ENCODE results near the gene TRIM2. TPM values are rescaled to one million over a fixed set of nuclear protein-coding genes. Genes with fewer than 3 reads are reported as not detected.
A peak's percentile ranks its signal among the peaks of the same experiment; 100 is the strongest.

TRIM2 gene
- total RNA-seq, 6 donors from 2014 or later = 17.6 to 45.1 (median 30.2) TPM

DNA sequence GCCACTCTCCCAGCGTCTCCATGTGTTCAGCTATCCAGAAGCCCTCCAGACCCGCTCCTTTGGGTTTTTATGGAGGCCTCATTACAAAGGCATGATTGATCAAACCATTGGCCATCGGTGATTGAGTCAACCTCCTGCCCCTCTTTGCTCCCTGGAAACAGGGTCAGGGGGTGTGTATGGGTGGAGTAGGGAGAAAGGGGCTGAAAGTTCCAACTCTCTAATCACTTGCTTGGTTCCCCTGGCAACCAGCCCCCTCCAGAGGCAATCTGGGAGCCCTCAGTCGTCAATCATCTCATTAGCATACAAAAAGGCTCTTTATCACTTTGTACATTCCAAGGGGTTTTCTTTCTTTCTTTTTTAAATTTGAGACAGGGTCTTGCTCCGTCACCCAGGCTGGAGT is 2.3 kb downstream of the TRIM2 start:
- no peak for DNase-seq
- H3K27me3 ChIP-seq = no peaks in the 10 kb centered on the region
- peak overlapping the region in 1 of 4 donors; percentile 44 for H3K4me3 ChIP-seq
- TF ChIP-seq POLR2AphosphoS5 (IDR thresholded peaks at IDR 0.05) = no peak
- TF ChIP-seq, protein P1, sequence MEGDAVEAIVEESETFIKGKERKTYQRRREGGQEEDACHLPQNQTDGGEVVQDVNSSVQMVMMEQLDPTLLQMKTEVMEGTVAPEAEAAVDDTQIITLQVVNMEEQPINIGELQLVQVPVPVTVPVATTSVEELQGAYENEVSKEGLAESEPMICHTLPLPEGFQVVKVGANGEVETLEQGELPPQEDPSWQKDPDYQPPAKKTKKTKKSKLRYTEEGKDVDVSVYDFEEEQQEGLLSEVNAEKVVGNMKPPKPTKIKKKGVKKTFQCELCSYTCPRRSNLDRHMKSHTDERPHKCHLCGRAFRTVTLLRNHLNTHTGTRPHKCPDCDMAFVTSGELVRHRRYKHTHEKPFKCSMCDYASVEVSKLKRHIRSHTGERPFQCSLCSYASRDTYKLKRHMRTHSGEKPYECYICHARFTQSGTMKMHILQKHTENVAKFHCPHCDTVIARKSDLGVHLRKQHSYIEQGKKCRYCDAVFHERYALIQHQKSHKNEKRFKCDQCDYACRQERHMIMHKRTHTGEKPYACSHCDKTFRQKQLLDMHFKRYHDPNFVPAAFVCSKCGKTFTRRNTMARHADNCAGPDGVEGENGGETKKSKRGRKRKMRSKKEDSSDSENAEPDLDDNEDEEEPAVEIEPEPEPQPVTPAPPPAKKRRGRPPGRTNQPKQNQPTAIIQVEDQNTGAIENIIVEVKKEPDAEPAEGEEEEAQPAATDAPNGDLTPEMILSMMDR (IDR thresholded peaks at IDR 0.05) = no peak
- TF ChIP-seq POLR2A (IDR thresholded peaks at IDR 0.05) = no peak
- H3K4me1 ChIP-seq = peaks cover 0 to 16% (median 5%) of the 10 kb centered on the region in 4 donors
- 64 to 90% methylated on average over 5 of the region's 5 CpGs for WGBS, 2 donors
- no peak overlapping the region for H3K27ac ChIP-seq
- ATAC-seq (ENCODE audit: low FRiP score in 2 of 2) = no peak
- no peaks in the 10 kb centered on the region for H3K36me3 ChIP-seq
- H3K9me3 ChIP-seq = no peaks in the 10 kb centered on the region

DNA sequence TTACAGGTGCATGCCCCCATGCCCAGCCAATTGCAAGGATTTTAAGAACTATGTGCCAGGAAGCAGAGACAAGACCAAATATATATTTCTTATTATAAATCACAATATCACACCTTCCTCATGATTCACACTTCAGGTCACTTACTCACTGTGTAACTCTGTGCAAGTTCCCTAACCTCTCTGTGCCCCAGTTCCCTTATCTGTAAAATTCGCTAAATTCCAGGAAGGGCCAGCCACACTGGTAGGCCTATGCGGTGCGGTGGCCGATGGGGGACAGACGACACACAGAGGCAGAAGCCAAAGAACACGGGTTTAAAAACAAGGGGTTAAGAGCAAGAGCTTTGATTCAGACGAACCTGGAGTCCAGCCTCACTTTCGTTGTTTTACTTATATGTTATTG is 2.8 kb downstream of the TRIM2 start:
- Histone ChIP-seq H3K27ac (no peak overlapping the region), H3K4me1 (peaks cover 0 to 16% (median 5%) of the 10 kb centered on the region in 4 donors), H3K9me3 (no peaks in the 10 kb centered on the region), H3K36me3 (no peaks in the 10 kb centered on the region), H3K4me3 (no peak overlapping the region), H3K27me3 (no peaks in the 10 kb centered on the region)
- ATAC-seq (ENCODE audit: low FRiP score in 2 of 2) (no peak), DNase-seq (peak in 1 of 2 donors; percentile 24)
- 58 to 69% methylated on average over 8 of the region's 8 CpGs for WGBS, 2 donors
- TF ChIP-seq POLR2A (IDR thresholded peaks at IDR 0.05) (no peak), EP300 (IDR thresholded peaks at IDR 0.05) (no peak), POLR2AphosphoS5 (IDR thresholded peaks at IDR 0.05) (no peak)
- TF ChIP-seq, protein P1 (IDR thresholded peaks at IDR 0.05) = no peak

DNA sequence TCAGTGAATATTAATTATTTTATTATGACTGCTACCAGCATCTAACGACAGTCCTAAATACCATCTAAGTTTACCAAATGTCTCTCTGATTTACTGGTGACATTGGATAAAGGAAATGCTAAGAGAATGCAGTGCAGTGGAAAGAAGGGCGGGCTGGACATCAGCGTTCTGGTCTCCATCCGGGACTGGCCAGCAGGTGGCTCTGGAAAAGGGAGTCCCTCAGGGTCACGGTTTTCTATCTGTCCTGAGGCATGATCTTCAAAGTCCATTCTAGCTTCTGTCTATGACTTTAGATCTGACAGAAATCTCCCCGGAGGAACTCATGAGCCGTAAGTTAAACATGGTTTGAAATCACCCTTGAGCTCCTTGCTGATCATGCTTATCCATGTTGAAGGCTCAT is 3.3 kb downstream of the TRIM2 start:
- H3K4me1 ChIP-seq = peaks cover 0 to 16% (median 6%) of the 10 kb centered on the region in 4 donors
- no peaks in the 10 kb centered on the region for H3K9me3 ChIP-seq
- TF ChIP-seq, protein P1 (IDR thresholded peaks at IDR 0.05) = peak in 5 of 6 experiments; percentile 18 to 45 (median 32)
- TF ChIP-seq EP300 (IDR thresholded peaks at IDR 0.05) = no peak
- WGBS, 2 donors = 44% methylated on average over 7 of the region's 7 CpGs
- no peak for ATAC-seq (ENCODE audit: low FRiP score in 2 of 2)
- H3K27me3 ChIP-seq = no peaks in the 10 kb centered on the region
- no peaks in the 10 kb centered on the region for H3K36me3 ChIP-seq
- DNase-seq = no peak
- H3K27ac ChIP-seq = no peak overlapping the region
- H3K4me3 ChIP-seq = no peak overlapping the region

DNA sequence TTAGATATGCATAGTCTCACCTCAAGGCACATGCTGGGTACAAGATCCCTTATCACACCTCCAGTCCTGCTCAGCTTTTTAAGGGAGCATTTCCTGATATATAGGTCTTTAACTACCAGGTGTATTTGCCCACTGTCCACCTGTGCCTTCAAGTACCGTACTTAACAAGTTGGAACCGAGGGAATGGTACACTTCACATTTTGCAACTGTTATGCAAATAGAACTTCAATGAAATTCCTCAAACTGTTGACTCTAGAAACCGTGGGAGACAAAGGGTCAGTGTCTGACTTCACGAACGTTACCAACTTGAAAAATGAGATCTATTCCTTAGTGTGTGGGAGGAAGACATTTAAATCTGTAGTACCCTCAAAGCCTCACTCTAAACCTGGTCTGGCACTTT is 5.2 kb downstream of the TRIM2 start:
- TF ChIP-seq EP300 (IDR thresholded peaks at IDR 0.05) (peak in 1 of 4 donors; percentile 69), POLR2A (IDR thresholded peaks at IDR 0.05) (no peak), POLR2AphosphoS5 (IDR thresholded peaks at IDR 0.05) (peak in 1 of 2 donors; percentile 17)
- Histone ChIP-seq H3K27ac (no peak overlapping the region), H3K27me3 (no peaks in the 10 kb centered on the region), H3K36me3 (no peaks in the 10 kb centered on the region), H3K4me3 (no peak overlapping the region), H3K9me3 (no peaks in the 10 kb centered on the region), H3K4me1 (peaks cover 0 to 16% (median 7%) of the 10 kb centered on the region in 4 donors)
- ATAC-seq (ENCODE audit: low FRiP score in 2 of 2) (peak; percentile 22 to 81), DNase-seq (peak in 1 of 2 donors; percentile 59)
- WGBS, 2 donors = 41 to 60% methylated on average over 5 of the region's 5 CpGs

DNA sequence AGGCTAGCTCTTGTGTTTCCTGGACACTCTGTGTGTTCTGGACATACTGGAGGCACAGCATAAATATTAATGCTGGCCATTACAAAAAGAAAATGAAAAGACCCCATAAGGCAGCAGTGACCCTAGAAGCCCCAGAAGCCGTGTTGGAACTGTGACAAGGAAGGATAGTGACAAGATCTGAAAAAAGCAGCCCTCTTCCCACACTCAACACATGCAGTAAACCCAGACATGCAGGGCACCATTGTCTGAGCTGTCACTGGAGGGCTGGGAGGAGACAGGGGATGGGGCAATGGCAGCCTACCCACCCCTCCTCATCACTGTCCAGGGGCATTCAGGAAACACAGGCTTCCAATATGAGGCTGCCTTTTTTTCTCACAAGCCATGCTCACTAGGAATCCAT is 6.5 kb downstream of the TRIM2 start:
- ATAC-seq (ENCODE audit: low FRiP score in 2 of 2) = no peak
- no peak overlapping the region for H3K27ac ChIP-seq

More for the DNA sequence above, 6.5 kb downstream of the TRIM2 start:
- WGBS, 2 donors = 79 to 94% methylated on average over 1 of the region's 1 CpG
- H3K4me3 ChIP-seq = no peak overlapping the region
- H3K36me3 ChIP-seq = no peaks in the 10 kb centered on the region
- H3K27me3 ChIP-seq = no peaks in the 10 kb centered on the region
- H3K4me1 ChIP-seq = peaks cover 0 to 16% (median 7%) of the 10 kb centered on the region in 4 donors
- no peak for TF ChIP-seq EP300 (IDR thresholded peaks at IDR 0.05)
- TF ChIP-seq, protein P1 (IDR thresholded peaks at IDR 0.05) = no peak
- no peak for TF ChIP-seq POLR2AphosphoS5 (IDR thresholded peaks at IDR 0.05)
- H3K9me3 ChIP-seq = no peaks in the 10 kb centered on the region
- DNase-seq = no peak

Measured in upper lobe of left lung (tissue), 6 donors.